Activated B cell treated with CpG ODN at 0.5 μM for 24 hours (primary cell): ENCODE data around the gene PRDM5. TPM values are rescaled to one million over a fixed set of nuclear protein-coding genes. Genes with fewer than 3 reads are reported as not detected.

Source experiments
- ATAC-seq: fragments of 200-7000 bp; cut with Tn5 transposase; one replicate; pipeline ENCODE4 v1.10.0; 2021; ENCODE audit warnings: low read depth, mild to moderate bottlenecking, moderate library complexity
- CTCF ChIA-PET: fragments of 350-600 bp; sonication (Branson Sonifier 250); formaldehyde crosslinking; loops from one replicate; lab custom pipeline; 2021; ENCODE audit warnings: antibody characterized with exemption; lab: Charles Lee
- POLR2A ChIA-PET: fragments of 350-600 bp; sonication (Branson Sonifier 250); formaldehyde crosslinking; loops from one replicate; lab custom pipeline; 2021; ENCODE audit warnings: antibody characterized with exemption; lab: Charles Lee
- DNase-seq: peaks from one replicate; pipeline ENCODE4 v3.0.0; 2022
- H3K27ac Mint-ChIP-seq: one replicate; pipeline ENCODE4 v1.8.0; 2020; ENCODE audit warnings: mixed read lengths
- H3K27me3 Mint-ChIP-seq: one replicate; pipeline ENCODE4 v1.8.0; 2021; ENCODE audit warnings: mixed read lengths
- H3K36me3 Mint-ChIP-seq: one replicate; pipeline ENCODE4 v1.8.0; 2021; ENCODE audit warnings: low read depth, mixed read lengths
- H3K4me1 Mint-ChIP-seq: one replicate; pipeline ENCODE4 v1.8.0; 2021; ENCODE audit warnings: mixed read lengths
- H3K4me3 Mint-ChIP-seq: one replicate; pipeline ENCODE4 v1.8.0; 2020; ENCODE audit warnings: mild to moderate bottlenecking, mixed read lengths
- H3K9me3 Mint-ChIP-seq: one replicate; pipeline ENCODE4 v1.8.0; 2020; ENCODE audit warnings: mixed read lengths
- CTCF ChIP-seq: fragments of 200-600 bp; IDR thresholded peaks from one replicate; pipeline ENCODE4 v1.8.0; 2022; ENCODE audit warnings: antibody characterized with exemption, mild to moderate bottlenecking
- intact Hi-C: fragments of 100-400 bp; cut with micrococcal nuclease; formaldehyde crosslinking; loops from one replicate; pipeline ENCODE4 v1.15.1; 2024
- total RNA-seq: library from RNA; stranded (reverse); gene quantifications from 2 replicates; pipeline ENCODE4 v1.2.3, GENCODE V29; 2022

The PRDM5 gene
- total RNA-seq, 1 donor from 2014 or later: not detected

GRCh38 chr4:120703908-120704307 lies 218.6 kb downstream of the PRDM5 start:
- ATAC-seq: no peak

GRCh38 chr4:120699354-120699753 lies 223.2 kb downstream of the PRDM5 start:
- TF ChIP-seq CTCF: no peak
- intact Hi-C loops: no loop called here
- H3K27ac Mint-ChIP-seq: no peak overlapping the region
- H3K9me3 Mint-ChIP-seq: no peaks in the 10 kb centered on the region
- no peak overlapping the region for H3K4me3 Mint-ChIP-seq
- DNase-seq: no peak
- POLR2A ChIA-PET: no interaction called here
- CTCF ChIA-PET: no interaction called here
- H3K27me3 Mint-ChIP-seq: no peaks in the 10 kb centered on the region
- ATAC-seq: no peak
- no peaks in the 10 kb centered on the region for H3K4me1 Mint-ChIP-seq
- no peaks in the 10 kb centered on the region for H3K36me3 Mint-ChIP-seq

More at GRCh38 chr4:120703908-120704307, 218.6 kb downstream of the PRDM5 start:
- Mint-ChIP-seq H3K4me3 (no peak overlapping the region), H3K36me3 (no peaks in the 10 kb centered on the region), H3K9me3 (no peaks in the 10 kb centered on the region), H3K4me1 (no peaks in the 10 kb centered on the region), H3K27me3 (no peaks in the 10 kb centered on the region), H3K27ac (no peak overlapping the region)
- intact Hi-C loops: no loop called here
- ChIA-PET POLR2A (no interaction called here), CTCF (no interaction called here)
- no peak for DNase-seq
- TF ChIP-seq CTCF: no peak

GRCh38 chr4:120694973-120695372 lies 227.6 kb downstream of the PRDM5 start:
- H3K27me3 Mint-ChIP-seq: no peaks in the 10 kb centered on the region
- no peak for TF ChIP-seq CTCF
- no peaks in the 10 kb centered on the region for H3K36me3 Mint-ChIP-seq
- DNase-seq: no peak
- H3K27ac Mint-ChIP-seq: no peak overlapping the region
- intact Hi-C loops: no loop called here
- ChIA-PET POLR2A (no interaction called here), CTCF (no interaction called here)
- H3K4me3 Mint-ChIP-seq: no peak overlapping the region
- H3K9me3 Mint-ChIP-seq: no peaks in the 10 kb centered on the region
- ATAC-seq: no peak
- H3K4me1 Mint-ChIP-seq: no peaks in the 10 kb centered on the region

GRCh38 chr4:120693816-120694215 lies 228.7 kb downstream of the PRDM5 start:
- no peaks in the 10 kb centered on the region for H3K36me3 Mint-ChIP-seq
- ChIA-PET POLR2A (no interaction called here), CTCF (no interaction called here)
- intact Hi-C loops: no loop called here
- DNase-seq (no peak), ATAC-seq (no peak)
- no peaks in the 10 kb centered on the region for H3K27me3 Mint-ChIP-seq
- no peak overlapping the region for H3K27ac Mint-ChIP-seq
- H3K9me3 Mint-ChIP-seq: no peaks in the 10 kb centered on the region
- TF ChIP-seq CTCF: no peak
- H3K4me3 Mint-ChIP-seq: no peak overlapping the region
- no peaks in the 10 kb centered on the region for H3K4me1 Mint-ChIP-seq

GRCh38 chr4:120692964-120693363 lies 229.6 kb downstream of the PRDM5 start:
- Mint-ChIP-seq H3K4me1 (no peaks in the 10 kb centered on the region), H3K9me3 (no peaks in the 10 kb centered on the region), H3K4me3 (no peak overlapping the region), H3K27me3 (no peaks in the 10 kb centered on the region), H3K27ac (no peak overlapping the region), H3K36me3 (no peaks in the 10 kb centered on the region)
- POLR2A ChIA-PET: no interaction called here
- intact Hi-C loops: no loop called here
- no peak for DNase-seq
- ATAC-seq: no peak
- no peak for TF ChIP-seq CTCF
- CTCF ChIA-PET: no interaction called here
